Spleen (tissue), 10 donors: ENCODE data around the gene PTPRU. TPM values are rescaled to one million over a fixed set of nuclear protein-coding genes. Genes with fewer than 3 reads are reported as not detected.

ENCODE experiments used
- polyA plus RNA-seq, 3 donors: library from polyadenylated mRNA; stranded (reverse); fragments of 200-250 nt; gene quantifications; one replicate each; pipeline ENCODE4 v1.2.1, GENCODE V29; 2013
- total RNA-seq, 7 donors: library from RNA; depleted of rRNA in 3 of 7; stranded (reverse); fragments of >200 nt in 3 of 7; fragmentation: NEBNext Ultra II Directional in 4 of 7; extraction: Animal tissue kit (Norgen Biotek cat#: 25700) in 4 of 7; gene quantifications; one replicate each; pipeline versions ENCODE4 v1.1.0 to v1.2.1, GENCODE V29; 2016 to 2021
- donor health status: healthy with polysubstance abuse.
- donor health status: DM: no; HTN: no; CAD: no; lungs with moderate emphysema.
- donor health status: DM: no; HTN: no; CAD: no.
- donor health status: Bipolar disorder and iron deficiency.
- donor health status: healthy.
- donor health status: DM: no; HTN: no; CAD: no.
- donor health status: DM: yes; HTN: yes; CAD: no.

The PTPRU gene
- total and polyA plus RNA-seq, 10 donors: 1.00 to 10.8 (median 5.2) TPM

Other genes with a start within 250 kb of the PTPRU start
- gene TMEM200B, start 112.6 kb upstream of the PTPRU start, total RNA-seq: 1 to 10 TPM; 3.2 to 5.6 (median 4.3) TPM
- 1 to 10 TPM in 2 of 3 donors, under 1 TPM in 1; 0.98 to 2.3 (median 1.7) TPM for gene TMEM200B, start 112.6 kb upstream of the PTPRU start, polyA plus RNA-seq
- gene SRSF4, start 54.6 kb upstream of the PTPRU start, total RNA-seq: 10 to 100 TPM; 77.6 to 94.7 (median 87.6) TPM
- 10 to 100 TPM; 36.9 to 66.4 (median 62.4) TPM for gene SRSF4, start 54.6 kb upstream of the PTPRU start, polyA plus RNA-seq
- gene MECR, start 5.6 kb upstream of the PTPRU start, total RNA-seq: 10 to 100 TPM in 4 of 7 donors, 1 to 10 TPM in 3; 6.4 to 25.4 (median 12.9) TPM
- gene MECR, start 5.6 kb upstream of the PTPRU start, polyA plus RNA-seq: 10 to 100 TPM; 14.3 to 18.3 (median 17.8) TPM